Fibroblast of the conjunctiva (primary cell): ENCODE results near the gene G3BP1.
A peak's percentile ranks its signal among the peaks of the same experiment; 100 is the strongest.
"Not testable (repeated sequence)": the region's sequence is repeated elsewhere in the genome, so short reads cannot be mapped to it uniquely, and the experiment has no call there.

Experiments used
- DNase-seq: peaks from one replicate; pipeline ENCODE4 v3.0.0-alpha.2; 2010; ENCODE audit warnings: low read depth

G3BP1 gene

GRCh38 chr5:151755383-151755782 is 16.4 kb upstream of the G3BP1 start:
- DNase-seq = no peak

- DNase-seq = no peak
Observed at GRCh38 chr5:151757233-151758140, 14.3 kb upstream of the G3BP1 start.

- no peak for DNase-seq
Observed at GRCh38 chr5:151758141-151758429, 13.7 kb upstream of the G3BP1 start.

GRCh38 chr5:151758430-151759241 is 13.1 kb upstream of the G3BP1 start, which contains the start of gene ATOX1:
ATOX1 (minus strand) TSS chr5:151758631; CDS start chr5:151758551, 80 bp downstream.
- DNase-seq = peak; percentile 76

- DNase-seq = no peak
Observed at GRCh38 chr5:151764801-151765200, 7.0 kb upstream of the G3BP1 start.

- no peak for DNase-seq
Observed at GRCh38 chr5:151766975-151767374, 4.8 kb upstream of the G3BP1 start.

GRCh38 chr5:151770383-151771258 is 1.1 kb upstream of the G3BP1 start:
- DNase-seq = peak; percentile 81

- DNase-seq = no peak
Observed at GRCh38 chr5:151772029-151772845, 483 bp downstream of the G3BP1 start.

GRCh38 chr5:151772846-151773561 is 1.2 kb downstream of the G3BP1 start:
- no peak for DNase-seq

- DNase-seq = no peak
Observed at GRCh38 chr5:151773951-151774350, 2.2 kb downstream of the G3BP1 start.

GRCh38 chr5:151775025-151775606 is 3.4 kb downstream of the G3BP1 start:
- no peak for DNase-seq

GRCh38 chr5:151779531-151780125 is 7.9 kb downstream of the G3BP1 start:
- DNase-seq = no peak

GRCh38 chr5:151780348-151780747 is 8.6 kb downstream of the G3BP1 start:
- no peak for DNase-seq

- DNase-seq = no peak
Observed at GRCh38 chr5:151781201-151781600, 9.4 kb downstream of the G3BP1 start.

GRCh38 chr5:151783664-151784063 is 11.9 kb downstream of the G3BP1 start:
- not testable (repeated sequence) for DNase-seq

GRCh38 chr5:151784141-151784540 is 12.4 kb downstream of the G3BP1 start:
- no peak for DNase-seq

GRCh38 chr5:151786468-151786867 is 14.7 kb downstream of the G3BP1 start:
- no peak for DNase-seq

GRCh38 chr5:151787817-151788216 is 16.1 kb downstream of the G3BP1 start:
- DNase-seq = no peak

- DNase-seq = no peak
Observed at GRCh38 chr5:151793358-151793757, 21.6 kb downstream of the G3BP1 start.

GRCh38 chr5:151795426-151795825 is 23.7 kb downstream of the G3BP1 start:
- DNase-seq = no peak
